GM21360 (cell line): Measurements from ENCODE around the gene CDC37.
A peak's percentile ranks its signal among the peaks of the same experiment; 100 is the strongest.
"Not testable (repeated sequence)": the region's sequence is repeated elsewhere in the genome, so short reads cannot be mapped to it uniquely, and the experiment has no call there.

Experiments
- ATAC-seq: cut with Tn5 transposase; IDR thresholded peaks from one replicate; pipeline ENCODE4 v1.9.1; 2021; ENCODE audit warnings: mild to moderate bottlenecking, moderate library complexity; ENCODE audit not compliant: unreplicated experiment

Gene CDC37

GRCh38 chr19:10420444-10421239, 17.3 kb upstream of the CDC37 start, which contains the start of gene PDE4A:
PDE4A (plus strand) TSS chr19:10420538; CDS start chr19:10420765, 227 bp downstream.
- no peak for ATAC-seq

- ATAC-seq, result no peak
Observed at GRCh38 chr19:10419646-10420443, 16.5 kb upstream of the CDC37 start.

- no peak for ATAC-seq
Observed at GRCh38 chr19:10419200-10419645, 15.9 kb upstream of the CDC37 start.

GRCh38 chr19:10418485-10419199, 15.3 kb upstream of the CDC37 start:
- no peak for ATAC-seq

GRCh38 chr19:10418235-10418484, 14.8 kb upstream of the CDC37 start:
- ATAC-seq, result no peak

GRCh38 chr19:10417541-10418234, 14.3 kb upstream of the CDC37 start:
- ATAC-seq, result no peak

GRCh38 chr19:10416380-10417257, 13.3 kb upstream of the CDC37 start:
- peak; percentile 37 for ATAC-seq

- ATAC-seq, result no peak
Observed at GRCh38 chr19:10416083-10416379, 12.7 kb upstream of the CDC37 start.

- ATAC-seq, result peak; percentile 40
Observed at GRCh38 chr19:10412257-10412977, 9.1 kb upstream of the CDC37 start.

GRCh38 chr19:10411224-10411623, 7.9 kb upstream of the CDC37 start:
- not testable (repeated sequence) for ATAC-seq

GRCh38 chr19:10408511-10409283, 5.4 kb upstream of the CDC37 start:
- no peak for ATAC-seq

GRCh38 chr19:10407096-10407495, 3.8 kb upstream of the CDC37 start:
- no peak for ATAC-seq

GRCh38 chr19:10406191-10406590, 2.8 kb upstream of the CDC37 start:
- ATAC-seq, result no peak

GRCh38 chr19:10404888-10405820, 1.8 kb upstream of the CDC37 start:
- ATAC-seq, result no peak

GRCh38 chr19:10402441-10403038, 802 bp downstream of the CDC37 start:
- ATAC-seq, result no peak

GRCh38 chr19:10399878-10400277, 3.5 kb downstream of the CDC37 start:
- no peak for ATAC-seq

- ATAC-seq, result not testable (repeated sequence)
Observed at GRCh38 chr19:10399340-10399739, 4.0 kb downstream of the CDC37 start.
